IMR-90 (cell line): ENCODE measurements around the gene CHGA. TPM values are rescaled to one million over a fixed set of nuclear protein-coding genes. Genes with fewer than 3 reads are reported as not detected.

Experiments used
- ATAC-seq: fragments of 200-7000 bp; cut with Tn5 transposase; 2 replicates; pipeline ENCODE4 v1.9.1; 2020; ENCODE audit warnings: low read depth, mild to moderate bottlenecking, moderate library complexity
- BruUV-seq: library from RNA; stranded (reverse); fragments of 400-500 nt; replicated peaks from 2 replicates; lab custom pipeline; 2021; lab: Mats Ljungman, UMichigan
- CTCF ChIA-PET: fragments of 300-600 bp; formaldehyde crosslinking; extraction: SDS; loops from one replicate; lab custom pipeline; 2021; ENCODE audit warnings: antibody characterized with exemption; lab: Yijun Ruan, JAX
- POLR2A ChIA-PET: fragments of 300-600 bp; sonication (Branson Sonifier 250); formaldehyde crosslinking; loops from one replicate; lab custom pipeline; 2022; ENCODE audit warnings: antibody characterized with exemption; ENCODE audit not compliant: unreplicated experiment; lab: Charles Lee
- DNase-seq: peaks from one replicate; pipeline ENCODE4 v3.0.0; 2013
- H2AFZ ChIP-seq: replicated peaks from 2 replicates; pipeline ENCODE3; 2013; ENCODE audit warnings: low read length, mild to moderate bottlenecking; ENCODE audit not compliant: poor library complexity
- H2AK5ac ChIP-seq: 2 replicates; pipeline ENCODE4 v1.6.1; 2013; ENCODE audit warnings: low read depth, low read length, inconsistent platforms
- H2AK9ac ChIP-seq: replicated peaks from 2 replicates; pipeline ENCODE3; 2013; ENCODE audit warnings: mild to moderate bottlenecking, low read depth, low read length, moderate library complexity; ENCODE audit not compliant: poor library complexity
- H2BK120ac ChIP-seq: 2 replicates; pipeline ENCODE4 v1.6.1; 2013; ENCODE audit warnings: low read depth, low read length, inconsistent platforms
- H2BK15ac ChIP-seq: 3 replicates; pipeline ENCODE4 v1.6.1; 2013; ENCODE audit warnings: low read depth, low read length, inconsistent platforms
- H2BK20ac ChIP-seq: 2 replicates; pipeline ENCODE4 v1.6.1; 2013; ENCODE audit warnings: low read depth, mild to moderate bottlenecking, inconsistent platforms, low read length, moderate library complexity
- H2BK5ac ChIP-seq: 2 replicates; pipeline ENCODE4 v1.6.1; 2013; ENCODE audit warnings: mild to moderate bottlenecking, low read depth, low read length, inconsistent platforms; ENCODE audit not compliant: poor library complexity, severe bottlenecking
- H3K14ac ChIP-seq: replicated peaks from 2 replicates; pipeline ENCODE4 v1.6.1; 2013; ENCODE audit warnings: low read depth, low read length, inconsistent platforms
- H3K18ac ChIP-seq: 2 replicates; pipeline ENCODE4 v1.6.1; 2013; ENCODE audit warnings: low read depth, low read length, control low read depth
- H3K23ac ChIP-seq: 2 replicates; pipeline ENCODE4 v1.6.1; 2013; ENCODE audit warnings: low read depth, low read length, inconsistent platforms
- H3K27ac ChIP-seq: 2 replicates; pipeline ENCODE4 v1.5.1; 2013; ENCODE audit warnings: mild to moderate bottlenecking, control low read depth, low read length; ENCODE audit not compliant: insufficient read depth
- H3K27me3 ChIP-seq: 2 replicates; pipeline ENCODE4 v1.6.1; 2013; ENCODE audit warnings: low read length; ENCODE audit not compliant: control insufficient read depth, insufficient read depth
- H3K36me3 ChIP-seq: 2 replicates; pipeline ENCODE4 v1.6.1; 2013; ENCODE audit warnings: low read length, mixed read lengths; ENCODE audit not compliant: control insufficient read depth, insufficient read depth
- H3K4ac ChIP-seq: 2 replicates; pipeline ENCODE4 v1.6.1; 2013; ENCODE audit warnings: low read depth, low read length, inconsistent platforms
- H3K4me1 ChIP-seq: 2 replicates; pipeline ENCODE4 v1.6.1; 2013; ENCODE audit warnings: low read length, mixed read lengths; ENCODE audit not compliant: control insufficient read depth, insufficient read depth
- H3K4me2 ChIP-seq: 2 replicates; pipeline ENCODE4 v1.6.1; 2013; ENCODE audit warnings: low read depth, mild to moderate bottlenecking, control low read depth, low read length, moderate library complexity
- H3K4me3 ChIP-seq: 2 replicates; pipeline ENCODE4 v1.5.1; 2013; ENCODE audit warnings: low read depth, mild to moderate bottlenecking, control low read depth, low read length, moderate library complexity; ENCODE audit not compliant: insufficient read depth
- H3K56ac ChIP-seq: 2 replicates; pipeline ENCODE4 v1.6.1; 2013; ENCODE audit warnings: low read length, inconsistent platforms; ENCODE audit not compliant: insufficient read depth; ENCODE audit errors: extremely low read depth
- H3K79me1 ChIP-seq, 2 experiments: 2 replicates each; pipeline ENCODE4 v1.6.1; 2013; ENCODE audit warnings: low read length in 2 of 2, inconsistent platforms in 1 of 2, low read depth in 1 of 2
- H3K9ac ChIP-seq: 2 replicates; pipeline ENCODE4 v1.6.1; 2013; ENCODE audit warnings: low read depth, low read length, control low read depth
- H3K9me1 ChIP-seq: 2 replicates; pipeline ENCODE4 v1.6.1; 2013; ENCODE audit warnings: low read length, inconsistent platforms; ENCODE audit not compliant: insufficient read depth
- H3K9me3 ChIP-seq: 2 replicates; pipeline ENCODE4 v1.6.1; 2013; ENCODE audit warnings: low read length; ENCODE audit not compliant: control insufficient read depth, insufficient read depth
- H4K20me1 ChIP-seq: 2 replicates; pipeline ENCODE4 v1.6.1; 2013; ENCODE audit warnings: low read length, inconsistent platforms; ENCODE audit not compliant: insufficient read depth
- H4K5ac ChIP-seq: 2 replicates; pipeline ENCODE4 v1.6.1; 2013; ENCODE audit warnings: mild to moderate bottlenecking, low read depth, low read length, control low read depth
- H4K8ac ChIP-seq, 2 experiments: 2 replicates each; pipeline ENCODE4 v1.6.1; 2013; ENCODE audit warnings: low read depth in 2 of 2, low read length in 2 of 2, control low read depth in 1 of 2, inconsistent platforms in 1 of 2
- H4K91ac ChIP-seq: 2 replicates; pipeline ENCODE4 v1.6.1; 2013; ENCODE audit warnings: low read depth, low read length, inconsistent platforms; ENCODE audit not compliant: insufficient read depth
- BHLHE40 ChIP-seq: fragments of 150-350 bp; IDR thresholded peaks from 2 replicates; pipeline ENCODE4 v1.6.1; 2016; ENCODE audit warnings: mild to moderate bottlenecking, low read depth, low read length
- CHD1 ChIP-seq: IDR thresholded peaks from 2 replicates; pipeline ENCODE4 v1.6.1; 2012; ENCODE audit warnings: low read depth, low read length, improper control_type of control experiment
- FOS ChIP-seq: fragments of 150-350 bp; IDR thresholded peaks from 2 replicates; pipeline ENCODE4 v1.6.1; 2016; ENCODE audit warnings: low read depth, low read length
- MAZ ChIP-seq: IDR thresholded peaks from 2 replicates; pipeline ENCODE4 v1.6.1; 2012; ENCODE audit warnings: low read depth, mild to moderate bottlenecking, low read length, improper control_type of control experiment, moderate library complexity, borderline replicate concordance
- POLR2A ChIP-seq: IDR thresholded peaks from 2 replicates; pipeline ENCODE4 v1.6.1; 2012; ENCODE audit warnings: mild to moderate bottlenecking, low read depth, low read length
- RAD21 ChIP-seq: IDR thresholded peaks from 2 replicates; pipeline ENCODE4 v1.6.1; 2012; ENCODE audit warnings: low read length, improper control_type of control experiment
- RCOR1 ChIP-seq: IDR thresholded peaks from 2 replicates; pipeline ENCODE4 v1.6.1; 2012; ENCODE audit warnings: mild to moderate bottlenecking, low read length, improper control_type of control experiment; ENCODE audit not compliant: insufficient replicate concordance
- SMC3 ChIP-seq: fragments of 150-350 bp; IDR thresholded peaks from 2 replicates; pipeline ENCODE4 v1.6.1; 2016; ENCODE audit warnings: low read depth, mild to moderate bottlenecking, antibody characterized with exemption, low read length, moderate library complexity
- WGBS, 2 experiments: methylation state at CpG; one replicate each; pipeline versions ENCODE4 v1.1.5 to v1.1.7; 2013; ENCODE audit warnings: missing lambda C conversion rate in 2 of 2; ENCODE audit not compliant: insufficient read length in 1 of 2; ENCODE audit errors: extremely low coverage in 2 of 2; 5-methylcytosine and 5-hydroxymethylcytosine counted together
- dilution Hi-C: fragments of 300-500 bp; cut with HindIII; formaldehyde crosslinking; loops from one replicate; pipeline ENCODE4 v1.14.3; 2018; ENCODE audit warnings: low sequenced_read_pairs; ENCODE audit not compliant: unreplicated experiment
- in situ Hi-C: fragments of 300-500 bp; cut with MboI; formaldehyde crosslinking; loops from 3 replicates; pipeline ENCODE4 v1.14.3; 2019; ENCODE audit warnings: low sequenced_read_pairs, inconsistent platforms, mixed read lengths
- intact Hi-C: fragments of 100-400 bp; cut with micrococcal nuclease; formaldehyde crosslinking; loops from 2 replicates; pipeline ENCODE4 v1.10.0; 2022
- polyA plus RNA-seq, 3 experiments: library from polyadenylated mRNA; depleted of rRNA; stranded (reverse); fragments of >200 nt; gene quantifications; 2 replicates each; pipeline ENCODE4 v1.2.3, GENCODE V29; 2012; ENCODE audit warnings: low replicate concordance in 1 of 3
- total RNA-seq: library from RNA; depleted of rRNA; stranded (reverse); fragments of >200 nt; gene quantifications from 2 replicates; pipeline ENCODE4 v1.2.3, GENCODE V29; 2012
- TF ChIP-seq, protein P1 (sequence below): conservative IDR thresholded peaks from 2 replicates; pipeline ENCODE4 v1.5.1; 2012; ENCODE audit warnings: mild to moderate bottlenecking, low read depth, low read length, improper control_type of control experiment
- TF ChIP-seq, protein P2 (sequence below): fragments of 150-350 bp; IDR thresholded peaks from 2 replicates; pipeline ENCODE4 v1.6.1; 2017; ENCODE audit warnings: mild to moderate bottlenecking, antibody characterized with exemption, low read length, low read depth
- TF ChIP-seq, protein P3 (sequence below): fragments of 150-350 bp; IDR thresholded peaks from 2 replicates; pipeline ENCODE4 v1.6.1; 2016; ENCODE audit warnings: low read depth, mild to moderate bottlenecking, low read length, moderate library complexity, borderline replicate concordance

Gene CHGA
- total and polyA plus RNA-seq, 2 of the 4 experiments (the other 2 are of a cell fraction): not detected

DNA sequence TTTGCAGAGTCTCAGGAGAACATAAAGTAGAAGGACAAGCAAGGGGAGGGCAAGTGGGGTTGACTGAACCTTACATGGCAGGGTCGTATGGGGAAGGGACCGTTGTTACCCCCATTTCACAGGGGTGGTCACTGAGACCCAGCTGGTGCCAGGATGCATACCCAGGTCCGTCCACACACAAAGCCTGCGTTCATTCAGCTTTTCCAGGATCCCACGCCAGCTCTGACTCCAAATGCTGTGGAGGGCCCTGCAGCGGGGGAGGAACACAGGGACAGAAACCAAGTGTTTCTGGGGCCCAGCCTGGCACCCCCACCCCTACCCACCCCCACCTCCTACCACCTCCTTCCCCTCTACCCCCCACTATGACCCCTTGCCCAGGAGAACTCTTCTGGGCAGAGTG is 16.5 kb upstream of the CHGA start:
- H3K79me1 ChIP-seq: no peaks in the 10 kb centered on the region
- no peak overlapping the region for H3K4me2 ChIP-seq
- no peak overlapping the region for H4K91ac ChIP-seq
- no peak overlapping the region for H3K9ac ChIP-seq
- H2AK5ac ChIP-seq: no peak overlapping the region
- no peak overlapping the region for H3K56ac ChIP-seq
- H3K23ac ChIP-seq: no peak overlapping the region
- ChIA-PET CTCF (no interaction called here), POLR2A (no interaction called here)
- H2AFZ ChIP-seq: no peak overlapping the region
- H3K27me3 ChIP-seq: peaks cover 16% of the 10 kb centered on the region; the same call in 1 of the 2 replicates
- H3K9me3 ChIP-seq: no peaks in the 10 kb centered on the region
- ATAC-seq (no peak), DNase-seq (no peak)
- dilution Hi-C loops (no loop called here), in situ Hi-C loops (no loop called here), intact Hi-C loops (no loop called here)
- no peaks in the 10 kb centered on the region for H4K20me1 ChIP-seq
- no peak overlapping the region for H4K8ac ChIP-seq
- no peak overlapping the region for H3K27ac ChIP-seq
- whole genome bisulfite sequencing, 2 experiments: no CpG with 5 or more reads among the region's 6 CpGs
- H3K36me3 ChIP-seq: no peaks in the 10 kb centered on the region
- TF ChIP-seq FOS: no peak
- no peak for TF ChIP-seq MAZ
- TF ChIP-seq, protein P1, sequence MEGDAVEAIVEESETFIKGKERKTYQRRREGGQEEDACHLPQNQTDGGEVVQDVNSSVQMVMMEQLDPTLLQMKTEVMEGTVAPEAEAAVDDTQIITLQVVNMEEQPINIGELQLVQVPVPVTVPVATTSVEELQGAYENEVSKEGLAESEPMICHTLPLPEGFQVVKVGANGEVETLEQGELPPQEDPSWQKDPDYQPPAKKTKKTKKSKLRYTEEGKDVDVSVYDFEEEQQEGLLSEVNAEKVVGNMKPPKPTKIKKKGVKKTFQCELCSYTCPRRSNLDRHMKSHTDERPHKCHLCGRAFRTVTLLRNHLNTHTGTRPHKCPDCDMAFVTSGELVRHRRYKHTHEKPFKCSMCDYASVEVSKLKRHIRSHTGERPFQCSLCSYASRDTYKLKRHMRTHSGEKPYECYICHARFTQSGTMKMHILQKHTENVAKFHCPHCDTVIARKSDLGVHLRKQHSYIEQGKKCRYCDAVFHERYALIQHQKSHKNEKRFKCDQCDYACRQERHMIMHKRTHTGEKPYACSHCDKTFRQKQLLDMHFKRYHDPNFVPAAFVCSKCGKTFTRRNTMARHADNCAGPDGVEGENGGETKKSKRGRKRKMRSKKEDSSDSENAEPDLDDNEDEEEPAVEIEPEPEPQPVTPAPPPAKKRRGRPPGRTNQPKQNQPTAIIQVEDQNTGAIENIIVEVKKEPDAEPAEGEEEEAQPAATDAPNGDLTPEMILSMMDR: no peak
- no peak for TF ChIP-seq BHLHE40
- TF ChIP-seq, protein P2, sequence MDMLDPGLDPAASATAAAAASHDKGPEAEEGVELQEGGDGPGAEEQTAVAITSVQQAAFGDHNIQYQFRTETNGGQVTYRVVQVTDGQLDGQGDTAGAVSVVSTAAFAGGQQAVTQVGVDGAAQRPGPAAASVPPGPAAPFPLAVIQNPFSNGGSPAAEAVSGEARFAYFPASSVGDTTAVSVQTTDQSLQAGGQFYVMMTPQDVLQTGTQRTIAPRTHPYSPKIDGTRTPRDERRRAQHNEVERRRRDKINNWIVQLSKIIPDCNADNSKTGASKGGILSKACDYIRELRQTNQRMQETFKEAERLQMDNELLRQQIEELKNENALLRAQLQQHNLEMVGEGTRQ: no peak
- no peak for TF ChIP-seq POLR2A
- TF ChIP-seq RCOR1: no peak
- no peak for TF ChIP-seq CHD1
- TF ChIP-seq RAD21: no peak
- no peak for TF ChIP-seq SMC3
- TF ChIP-seq, protein P3, sequence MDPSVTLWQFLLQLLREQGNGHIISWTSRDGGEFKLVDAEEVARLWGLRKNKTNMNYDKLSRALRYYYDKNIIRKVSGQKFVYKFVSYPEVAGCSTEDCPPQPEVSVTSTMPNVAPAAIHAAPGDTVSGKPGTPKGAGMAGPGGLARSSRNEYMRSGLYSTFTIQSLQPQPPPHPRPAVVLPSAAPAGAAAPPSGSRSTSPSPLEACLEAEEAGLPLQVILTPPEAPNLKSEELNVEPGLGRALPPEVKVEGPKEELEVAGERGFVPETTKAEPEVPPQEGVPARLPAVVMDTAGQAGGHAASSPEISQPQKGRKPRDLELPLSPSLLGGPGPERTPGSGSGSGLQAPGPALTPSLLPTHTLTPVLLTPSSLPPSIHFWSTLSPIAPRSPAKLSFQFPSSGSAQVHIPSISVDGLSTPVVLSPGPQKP: no peak
- BruUV-seq: no TSS peak
- H2AK9ac ChIP-seq: no peak overlapping the region
- H2BK15ac ChIP-seq: no peak overlapping the region
- no peak overlapping the region for H2BK5ac ChIP-seq
- no peak overlapping the region for H3K4me3 ChIP-seq
- H3K4ac ChIP-seq: no peak overlapping the region
- H2BK20ac ChIP-seq: no peak overlapping the region
- H3K18ac ChIP-seq: no peak overlapping the region
- H3K4me1 ChIP-seq: no peaks in the 10 kb centered on the region
- H2BK120ac ChIP-seq: no peak overlapping the region
- H4K5ac ChIP-seq: no peak overlapping the region
- no peaks in the 10 kb centered on the region for H3K9me1 ChIP-seq
- no peak overlapping the region for H3K14ac ChIP-seq
